NB4 (cell line): ENCODE data around the gene CRTC1.
"Not testable (repeated sequence)": the region's sequence is repeated elsewhere in the genome, so short reads cannot be mapped to it uniquely, and the experiment has no call there.

Experiments
- DNase-seq: peaks from one replicate; pipeline ENCODE4 v3.0.0; 2010; ENCODE audit warnings: low read depth
- H3K4me3 ChIP-seq: one replicate; pipeline ENCODE4 v1.5.1; 2011; ENCODE audit warnings: mild to moderate bottlenecking, low read depth, low read length, moderate library complexity
- MYC ChIP-seq: IDR thresholded peaks from 2 replicates; pipeline ENCODE4 v1.6.1; 2011; ENCODE audit warnings: low read depth, low read length
- POLR2A ChIP-seq: IDR thresholded peaks from 2 replicates; pipeline ENCODE4 v1.6.1; 2011; ENCODE audit warnings: mild to moderate bottlenecking; ENCODE audit not compliant: insufficient read length; ENCODE audit errors: extremely low read depth
- TF ChIP-seq, protein P1 (sequence below): IDR thresholded peaks from one replicate; pipeline ENCODE4 v1.5.1; 2012; ENCODE audit warnings: low read depth, low read length
- TF ChIP-seq, protein P2 (sequence below): IDR thresholded peaks from 2 replicates; pipeline ENCODE4 v1.6.1; 2011; ENCODE audit warnings: low read depth, low read length

The CRTC1 gene

DNA sequence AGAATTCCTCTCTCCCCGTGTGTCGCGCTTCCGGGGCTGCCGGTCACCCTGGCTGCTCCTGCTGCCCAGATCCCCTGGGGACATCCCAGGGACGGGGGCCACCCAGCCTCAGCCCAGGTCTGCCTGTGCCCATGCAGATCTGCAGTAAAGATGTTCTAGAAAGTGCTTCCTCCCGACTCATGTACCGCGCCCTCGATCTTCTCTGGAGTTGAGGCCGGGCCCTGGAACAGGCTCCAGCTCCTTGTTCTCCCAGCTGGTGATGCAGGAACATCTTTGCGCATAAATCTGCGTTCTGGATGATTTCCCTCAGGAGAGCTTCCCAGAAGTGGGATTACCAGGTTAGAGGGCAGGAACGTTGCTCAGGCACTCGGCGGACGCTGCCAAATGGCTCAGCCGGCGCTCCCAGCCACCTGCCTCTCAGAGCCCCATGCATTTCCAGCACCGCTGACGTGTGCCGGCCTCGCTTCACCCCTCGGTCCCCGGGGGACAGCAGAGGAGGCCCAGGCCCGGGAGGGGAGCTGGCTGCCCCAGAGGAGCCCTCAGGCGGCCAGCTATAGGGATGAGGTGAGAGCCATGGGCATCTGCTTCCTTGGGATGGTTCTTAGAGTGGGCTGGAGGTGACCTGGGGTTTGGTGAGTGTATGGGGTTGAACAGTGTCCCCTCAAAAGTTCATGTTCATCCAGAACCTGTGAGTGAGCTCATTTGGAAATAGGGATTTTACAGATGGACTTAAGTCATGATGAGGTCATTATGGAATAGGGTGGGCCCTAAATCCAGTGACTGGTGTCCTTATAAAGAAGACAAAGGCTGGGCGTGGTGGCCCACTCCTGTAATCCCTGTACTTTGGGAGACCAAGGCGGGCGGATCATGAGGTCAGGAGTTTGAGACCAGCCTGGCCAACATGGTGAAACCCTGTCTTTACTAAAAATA lies 42.6 kb downstream of the CRTC1 start:
- TF ChIP-seq, protein P1, sequence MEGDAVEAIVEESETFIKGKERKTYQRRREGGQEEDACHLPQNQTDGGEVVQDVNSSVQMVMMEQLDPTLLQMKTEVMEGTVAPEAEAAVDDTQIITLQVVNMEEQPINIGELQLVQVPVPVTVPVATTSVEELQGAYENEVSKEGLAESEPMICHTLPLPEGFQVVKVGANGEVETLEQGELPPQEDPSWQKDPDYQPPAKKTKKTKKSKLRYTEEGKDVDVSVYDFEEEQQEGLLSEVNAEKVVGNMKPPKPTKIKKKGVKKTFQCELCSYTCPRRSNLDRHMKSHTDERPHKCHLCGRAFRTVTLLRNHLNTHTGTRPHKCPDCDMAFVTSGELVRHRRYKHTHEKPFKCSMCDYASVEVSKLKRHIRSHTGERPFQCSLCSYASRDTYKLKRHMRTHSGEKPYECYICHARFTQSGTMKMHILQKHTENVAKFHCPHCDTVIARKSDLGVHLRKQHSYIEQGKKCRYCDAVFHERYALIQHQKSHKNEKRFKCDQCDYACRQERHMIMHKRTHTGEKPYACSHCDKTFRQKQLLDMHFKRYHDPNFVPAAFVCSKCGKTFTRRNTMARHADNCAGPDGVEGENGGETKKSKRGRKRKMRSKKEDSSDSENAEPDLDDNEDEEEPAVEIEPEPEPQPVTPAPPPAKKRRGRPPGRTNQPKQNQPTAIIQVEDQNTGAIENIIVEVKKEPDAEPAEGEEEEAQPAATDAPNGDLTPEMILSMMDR = no peak
- TF ChIP-seq POLR2A (no peak), MYC (no peak)
- TF ChIP-seq, protein P2, sequence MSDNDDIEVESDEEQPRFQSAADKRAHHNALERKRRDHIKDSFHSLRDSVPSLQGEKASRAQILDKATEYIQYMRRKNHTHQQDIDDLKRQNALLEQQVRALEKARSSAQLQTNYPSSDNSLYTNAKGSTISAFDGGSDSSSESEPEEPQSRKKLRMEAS = no peak
- no peak overlapping the region for H3K4me3 ChIP-seq

DNA sequence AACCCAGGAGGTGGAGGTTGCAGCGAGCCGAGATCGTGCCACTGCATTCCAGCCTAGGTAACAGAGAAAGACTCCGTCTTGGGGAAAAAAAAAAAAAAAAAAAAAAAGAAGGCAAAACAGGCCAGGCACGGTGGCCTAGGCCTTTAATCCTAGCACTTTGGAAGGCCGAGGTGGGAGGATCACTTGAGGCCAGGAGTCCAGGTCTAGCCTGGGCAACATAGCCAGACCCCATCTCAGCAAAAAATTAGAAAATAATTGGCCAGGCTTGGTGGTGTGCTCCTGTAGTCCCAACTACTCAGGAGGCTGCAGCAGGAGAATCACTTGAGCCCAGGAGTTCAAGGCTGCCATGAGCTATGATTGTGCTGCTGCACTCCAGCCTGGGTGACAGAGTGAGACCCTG lies 43.4 kb downstream of the CRTC1 start:
- H3K4me3 ChIP-seq = no peak overlapping the region
- no peak for DNase-seq
- TF ChIP-seq, protein P2 = no peak
- TF ChIP-seq MYC = no peak
- no peak for TF ChIP-seq POLR2A
- TF ChIP-seq, protein P1 = no peak

More for the DNA sequence above, 42.6 kb downstream of the CRTC1 start:
- no peak for DNase-seq

DNA sequence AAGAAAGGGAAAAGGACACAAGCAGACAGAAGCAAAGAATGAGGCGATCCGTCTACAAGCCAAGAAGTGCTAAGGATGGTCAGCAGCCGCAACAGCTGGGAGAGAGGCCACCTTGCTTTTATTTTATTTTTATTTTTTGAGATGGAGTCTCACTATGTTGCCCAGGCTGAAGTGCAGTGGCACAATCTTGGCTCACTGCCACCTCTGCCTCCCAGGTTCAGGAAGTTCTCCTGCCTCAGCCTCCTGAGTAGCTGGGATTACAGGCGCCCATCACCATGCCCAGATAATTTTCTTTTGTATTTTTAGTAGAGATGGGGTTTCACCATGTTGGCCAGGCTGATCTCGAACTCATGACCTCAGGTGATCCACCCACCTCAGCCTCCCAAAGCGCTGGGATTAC lies 44.1 kb downstream of the CRTC1 start:
- not testable (repeated sequence) for DNase-seq, H3K4me3 ChIP-seq

DNA sequence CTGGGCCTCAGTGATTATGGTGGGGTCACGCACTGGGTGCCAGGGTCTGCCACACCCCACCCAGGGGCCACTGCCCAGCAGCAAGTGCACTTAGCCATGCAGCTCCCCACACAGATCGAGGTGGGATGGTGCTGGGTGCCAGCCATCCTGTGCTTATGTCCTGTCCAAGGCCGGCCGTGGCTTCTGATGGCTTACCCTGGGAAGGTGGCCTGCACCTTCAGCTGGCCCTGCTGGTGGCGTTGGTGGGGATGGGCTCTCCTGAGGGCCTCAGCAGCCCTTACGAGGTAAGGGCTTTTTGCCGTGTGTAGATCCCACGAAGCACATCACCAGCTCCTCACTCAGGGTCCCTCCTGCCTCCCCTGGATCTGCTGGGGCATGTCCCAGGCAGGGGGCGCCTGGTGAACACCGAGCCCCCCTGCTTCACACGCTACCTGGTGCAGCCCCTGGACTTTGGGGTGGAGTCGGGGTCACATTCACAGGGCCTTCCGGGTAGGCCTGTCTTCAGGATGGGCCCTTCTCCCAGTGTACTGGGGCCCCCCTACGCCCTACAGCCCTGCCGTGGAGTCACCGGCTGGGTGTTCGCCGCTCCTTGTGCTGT lies 46.6 kb downstream of the CRTC1 start:
- H3K4me3 ChIP-seq = no peak overlapping the region
- TF ChIP-seq MYC (no peak), POLR2A (no peak)
- TF ChIP-seq, protein P1 = no peak
- TF ChIP-seq, protein P2 = no peak
- no peak for DNase-seq

DNA sequence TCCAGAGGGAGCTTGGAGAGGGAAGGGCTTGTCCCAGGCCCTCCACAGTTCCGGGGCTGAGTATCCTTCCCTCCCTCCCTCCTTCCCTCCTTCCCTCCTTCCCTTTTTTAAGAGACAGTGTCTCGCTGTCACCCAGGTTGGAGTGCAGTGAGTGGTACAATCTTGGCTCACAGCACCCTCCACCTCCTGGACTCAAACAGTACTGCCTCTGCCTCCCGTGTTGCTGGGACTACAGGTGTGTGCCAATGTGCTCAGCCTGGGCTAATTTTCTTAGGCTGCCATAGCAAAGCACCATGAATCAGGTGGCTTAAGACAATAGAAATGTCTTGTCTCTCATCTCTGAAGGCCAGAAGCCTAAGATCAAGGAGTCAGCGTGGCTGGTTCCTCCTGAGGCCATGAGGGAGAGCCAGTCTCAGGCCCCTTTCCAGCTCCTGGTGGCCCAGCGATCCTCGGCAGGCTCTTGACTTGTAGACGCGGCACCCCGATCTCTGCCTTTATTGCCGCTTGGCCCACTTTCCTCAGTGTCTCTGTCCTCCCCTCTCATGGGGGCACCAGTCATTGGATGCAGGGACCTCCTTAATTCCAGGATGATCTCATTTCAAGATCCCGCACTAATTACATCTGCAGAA lies 47.5 kb downstream of the CRTC1 start:
- no peak for DNase-seq
- H3K4me3 ChIP-seq = no peak overlapping the region
- TF ChIP-seq, protein P1 = no peak
- TF ChIP-seq, protein P2 = no peak
- TF ChIP-seq MYC (no peak), POLR2A (no peak)

DNA sequence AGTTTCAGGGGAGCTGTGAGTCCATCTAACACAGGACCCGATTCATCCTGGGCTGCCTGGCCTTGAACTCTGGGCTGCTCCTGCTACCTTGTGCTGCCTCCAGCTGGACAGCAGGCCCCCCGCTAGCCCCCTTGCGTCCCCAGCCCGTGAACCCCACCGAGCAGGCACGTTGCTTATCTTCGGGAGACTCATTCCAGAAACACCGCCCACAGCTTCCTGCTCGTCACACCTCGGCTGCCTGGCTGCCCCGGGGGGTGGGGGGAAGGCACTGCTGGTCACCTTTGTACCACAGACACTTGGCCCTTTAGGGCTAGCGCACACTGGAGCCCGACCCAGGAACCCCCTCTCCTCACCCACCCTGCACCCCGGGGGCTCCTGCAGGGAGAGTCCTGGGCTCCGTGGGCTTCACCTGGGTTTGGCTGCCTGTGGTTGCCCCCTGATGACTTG lies 48.1 kb downstream of the CRTC1 start:
- DNase-seq = no peak
- TF ChIP-seq, protein P1 = no peak
- TF ChIP-seq, protein P2 = no peak
- TF ChIP-seq POLR2A = no peak
- no peak for TF ChIP-seq MYC
- H3K4me3 ChIP-seq = no peak overlapping the region
